Measurements from ENCODE around the gene RAP1A.

The RAP1A gene

GRCh38 chr1:111621050-111621449 is 1.5 kb downstream of the RAP1A start:
- peak overlapping the region; percentile 87 for H3K4me3 ChIP-seq (ENCODE audit: low read depth, low read length)
- DNase-seq (ENCODE audit: low read depth, low spot score), result no peak
- POLR2A ChIA-PET, result no interaction called here
- CTCF ChIA-PET, result interaction anchor here (1.3 to 3.6 kb wide), 3 partner anchors 8 to 113 kb away, joined by 4 to 24 read pairs (median 6); no protein-coding TSS in a partner anchor
- TF ChIP-seq, protein P1, sequence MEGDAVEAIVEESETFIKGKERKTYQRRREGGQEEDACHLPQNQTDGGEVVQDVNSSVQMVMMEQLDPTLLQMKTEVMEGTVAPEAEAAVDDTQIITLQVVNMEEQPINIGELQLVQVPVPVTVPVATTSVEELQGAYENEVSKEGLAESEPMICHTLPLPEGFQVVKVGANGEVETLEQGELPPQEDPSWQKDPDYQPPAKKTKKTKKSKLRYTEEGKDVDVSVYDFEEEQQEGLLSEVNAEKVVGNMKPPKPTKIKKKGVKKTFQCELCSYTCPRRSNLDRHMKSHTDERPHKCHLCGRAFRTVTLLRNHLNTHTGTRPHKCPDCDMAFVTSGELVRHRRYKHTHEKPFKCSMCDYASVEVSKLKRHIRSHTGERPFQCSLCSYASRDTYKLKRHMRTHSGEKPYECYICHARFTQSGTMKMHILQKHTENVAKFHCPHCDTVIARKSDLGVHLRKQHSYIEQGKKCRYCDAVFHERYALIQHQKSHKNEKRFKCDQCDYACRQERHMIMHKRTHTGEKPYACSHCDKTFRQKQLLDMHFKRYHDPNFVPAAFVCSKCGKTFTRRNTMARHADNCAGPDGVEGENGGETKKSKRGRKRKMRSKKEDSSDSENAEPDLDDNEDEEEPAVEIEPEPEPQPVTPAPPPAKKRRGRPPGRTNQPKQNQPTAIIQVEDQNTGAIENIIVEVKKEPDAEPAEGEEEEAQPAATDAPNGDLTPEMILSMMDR (IDR thresholded peaks at IDR 0.05; ENCODE audit: insufficient read depth, low read length, missing control alignments), result no peak

GRCh38 chr1:111622166-111622565 is 2.6 kb downstream of the RAP1A start:
- no peak overlapping the region for H3K4me3 ChIP-seq (ENCODE audit: low read depth, low read length)
- ChIA-PET POLR2A (no interaction called here), CTCF (interaction anchor here (3.6 kb wide), 1 partner anchor 114 kb away, joined by 24 read pairs; no protein-coding TSS in a partner anchor)
- TF ChIP-seq, protein P1 (IDR thresholded peaks at IDR 0.05; ENCODE audit: insufficient read depth, low read length, missing control alignments), result no peak
- DNase-seq (ENCODE audit: low read depth, low spot score), result no peak

DNA sequence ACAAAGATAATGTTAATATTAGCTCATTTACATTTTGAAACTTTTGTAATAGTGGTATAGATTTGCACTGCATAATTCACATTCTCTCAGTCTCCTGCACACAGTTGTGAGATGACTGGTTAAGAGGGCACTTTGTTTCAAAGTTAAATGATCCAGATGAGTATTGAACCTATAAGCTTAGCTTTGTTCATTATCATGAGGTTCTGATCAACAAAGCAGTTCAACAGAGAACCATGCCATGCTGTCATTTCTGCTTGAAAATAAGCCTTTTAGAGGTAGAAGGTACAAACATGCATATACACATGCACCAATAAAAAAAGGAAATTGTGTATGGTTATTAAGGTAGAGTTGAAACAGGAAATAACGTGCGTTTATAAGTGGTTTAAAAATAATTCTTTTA is 4.8 kb downstream of the RAP1A start:
- ChIA-PET CTCF (interaction anchor here (1.0 to 3.6 kb wide), 3 partner anchors 15 to 116 kb away, joined by 3 to 24 read pairs (median 4); no protein-coding TSS in a partner anchor), POLR2A (no interaction called here)
- no peak for DNase-seq (ENCODE audit: low read depth, low spot score)
- no peak overlapping the region for H3K4me3 ChIP-seq (ENCODE audit: low read depth, low read length)
- TF ChIP-seq, protein P1 (IDR thresholded peaks at IDR 0.05; ENCODE audit: insufficient read depth, low read length, missing control alignments), result no peak

GRCh38 chr1:111625276-111625675 is 5.7 kb downstream of the RAP1A start:
- POLR2A ChIA-PET, result no interaction called here
- TF ChIP-seq, protein P1 (IDR thresholded peaks at IDR 0.05; ENCODE audit: insufficient read depth, low read length, missing control alignments), result no peak
- no peak overlapping the region for H3K4me3 ChIP-seq (ENCODE audit: low read depth, low read length)
- DNase-seq (ENCODE audit: low read depth, low spot score), result no peak
- CTCF ChIA-PET, result interaction anchor here (2.4 kb wide), 1 partner anchor 116 kb away, joined by 11 read pairs; no protein-coding TSS in a partner anchor

GRCh38 chr1:111628153-111628552 is 8.6 kb downstream of the RAP1A start:
- POLR2A ChIA-PET, result no interaction called here
- no peak overlapping the region for H3K4me3 ChIP-seq (ENCODE audit: low read depth, low read length)
- DNase-seq (ENCODE audit: low read depth, low spot score), result no peak
- CTCF ChIA-PET, result interaction anchor here (0.5 to 1.7 kb wide), 5 partner anchors 8 to 120 kb away, joined by 3 to 6 read pairs (median 3); partner anchors contain the start of gene RAP1A
- TF ChIP-seq, protein P1 (IDR thresholded peaks at IDR 0.05; ENCODE audit: insufficient read depth, low read length, missing control alignments), result no peak

DNA sequence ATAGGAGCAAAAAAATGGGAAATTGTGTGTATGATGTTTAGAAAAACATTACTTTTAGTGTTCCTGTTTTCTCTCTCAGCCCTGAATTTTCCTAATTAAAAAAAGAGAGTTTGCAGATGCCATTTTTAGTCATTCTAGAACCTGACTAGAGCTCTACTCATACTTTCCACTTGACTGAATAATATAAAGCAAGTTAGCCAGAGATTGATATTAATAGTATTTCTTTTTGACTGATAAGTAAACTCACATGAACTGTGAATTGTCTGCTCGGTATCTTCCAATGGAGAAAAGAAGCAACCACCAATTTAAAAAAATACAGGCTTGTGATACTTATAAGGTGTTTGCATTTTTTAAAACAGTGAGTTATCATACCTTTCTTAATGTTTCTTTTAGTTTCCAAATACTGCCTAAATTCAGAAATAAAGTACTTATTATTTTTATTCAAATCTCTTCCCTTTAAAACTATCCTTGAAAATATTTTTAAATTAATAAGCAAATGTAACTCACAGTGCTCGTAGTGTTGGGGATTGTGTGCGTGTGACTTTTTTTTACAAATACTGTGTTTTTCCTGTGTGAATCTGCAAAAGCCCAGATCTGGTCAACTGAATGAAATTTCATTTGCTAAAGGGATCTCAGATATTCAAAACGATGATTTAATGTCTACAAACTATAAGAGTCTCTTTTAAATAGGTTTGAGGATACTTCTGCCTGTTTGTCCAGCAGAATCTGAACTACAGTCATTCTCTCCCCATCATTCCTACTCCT is 9.8 kb downstream of the RAP1A start:
- TF ChIP-seq, protein P1 (IDR thresholded peaks at IDR 0.05; ENCODE audit: insufficient read depth, low read length, missing control alignments), result no peak
- no peak for DNase-seq (ENCODE audit: low read depth, low spot score)
- CTCF ChIA-PET, result interaction anchor here (1.0 to 1.7 kb wide), 5 partner anchors 10 to 122 kb away, joined by 3 to 6 read pairs (median 4); partner anchors contain the start of gene RAP1A
- H3K4me3 ChIP-seq (ENCODE audit: low read depth, low read length), result no peak overlapping the region
- POLR2A ChIA-PET, result no interaction called here
